Measurements from ENCODE around the gene KIRREL3. TPM values are rescaled to one million over a fixed set of nuclear protein-coding genes. Genes with fewer than 3 reads are reported as not detected.

The KIRREL3 gene
- total and polyA plus RNA-seq, 2 of the 8 experiments (the other 6 are each of a cell fraction or from before 2014, with no cell fraction given) = 0.29 to 0.32 TPM

- Histone ChIP-seq H4K8ac (ENCODE audit: extremely low read depth, insufficient read depth, low read length) (no peak overlapping the region), H3K23me2 (ENCODE audit: low read depth, low read length) (no peaks in the 10 kb centered on the region), H3K4me3 (ENCODE audit: extremely low read depth in 1 of 4, insufficient read depth in 2 of 4, low read depth in 3 of 4, low read length in 4 of 4) (no peak overlapping the region), H2BK5ac (ENCODE audit: low read depth, low read length) (no peak overlapping the region), H2AK5ac (ENCODE audit: low read depth, low read length) (no peak overlapping the region), H2BK120ac (replicated peaks; ENCODE audit: low read depth, low read length) (no peak overlapping the region), H3K56ac (replicated peaks; ENCODE audit: insufficient read length, low read depth, low read length) (no peak overlapping the region), H2BK20ac (ENCODE audit: low read length) (no peak overlapping the region), H3K9me3 (ENCODE audit: insufficient read depth in 2 of 2, low read depth in 1 of 2, low read length in 1 of 2) (no peaks in the 10 kb centered on the region), H4K91ac (replicated peaks; ENCODE audit: insufficient read length, low read length) (no peak overlapping the region), H3K27ac (ENCODE audit: low read depth, low read length) (no peak overlapping the region), H3K4me1 (replicated peaks in 1 of 4; ENCODE audit: control insufficient read depth in 3 of 4, insufficient read depth in 4 of 4, low read length in 3 of 4) (no peaks in the 10 kb centered on the region), H3K36me3 (ENCODE audit: control insufficient read depth in 2 of 4, insufficient read depth in 4 of 4, low read length in 3 of 4) (no peaks in the 10 kb centered on the region), H3K79me2 (ENCODE audit: control insufficient read depth in 1 of 2, insufficient read depth in 2 of 2, low read length in 2 of 2) (no peaks in the 10 kb centered on the region), H2AFZ (ENCODE audit: low read length) (no peak overlapping the region), H3K9ac (replicated peaks in 1 of 4; ENCODE audit: extremely low read depth in 1 of 4, low read depth in 3 of 4, low read length in 3 of 4) (no peak overlapping the region), H3K4me2 (ENCODE audit: insufficient read depth in 1 of 2, low read depth in 2 of 2, low read length in 2 of 2) (no peak overlapping the region), H2BK15ac (ENCODE audit: low read length) (no peak overlapping the region), H3K79me1 (ENCODE audit: low read depth, low read length) (no peaks in the 10 kb centered on the region), H3K4ac (replicated peaks; ENCODE audit: insufficient read length, low read depth, low read length) (no peak overlapping the region), H4K5ac (ENCODE audit: insufficient read length, low read depth, low read length) (no peak overlapping the region), H3K27me3 (replicated peaks in 1 of 4; ENCODE audit: control insufficient read depth in 3 of 4, extremely low read depth in 1 of 4, insufficient read depth in 3 of 4, low read length in 3 of 4) (no peaks in the 10 kb centered on the region), H2BK12ac (ENCODE audit: low read depth, low read length) (no peak overlapping the region), H3K18ac (ENCODE audit: extremely low read depth, low read length) (no peak overlapping the region), H4K20me1 (replicated peaks in 1 of 2; ENCODE audit: control insufficient read depth in 1 of 2, insufficient read depth in 2 of 2, low read length in 2 of 2) (no peaks in the 10 kb centered on the region), H3K14ac (ENCODE audit: insufficient read length) (no peak overlapping the region), H3K23ac (ENCODE audit: insufficient read length) (no peak overlapping the region)
- no peak for FAIRE-seq
- CTCF ChIA-PET (ENCODE audit: partially characterized antibody) = no interaction called here
- DNase-seq (ENCODE audit: low read depth in 1 of 2, low spot score in 2 of 2) = no peak
- POLR2A ChIA-PET (ENCODE audit: partially characterized antibody) = no interaction called here
- 87% methylated on average over 3 of the region's 3 CpGs; no CpG with 5 or more reads in 1 of the 2 experiments for WGBS, 2 experiments (ENCODE audit: extremely low coverage in 1 of 2, insufficient coverage in 1 of 2, insufficient read length in 1 of 2, insufficient replicate concordance in 2 of 2, low coverage in 1 of 2, low lambda C conversion rate in 2 of 2, missing lambda C conversion rate in 1 of 2)
- TF ChIP-seq EGR1 (IDR thresholded peaks at IDR 0.05; ENCODE audit: borderline replicate concordance, low read depth, low read length) (no peak), ZNF274 (IDR thresholded peaks at IDR 0.05; ENCODE audit: borderline replicate concordance, extremely low read depth, low read length) (no peak), SRF (IDR thresholded peaks at IDR 0.05; ENCODE audit: low read depth, low read length) (no peak), CHD2 (IDR thresholded peaks at IDR 0.05; ENCODE audit: low read length) (no peak), KDM1A (IDR thresholded peaks at IDR 0.05; ENCODE audit: borderline replicate concordance, low read length) (no peak), RXRA (IDR thresholded peaks at IDR 0.05; ENCODE audit: insufficient read depth, low read depth, low read length) (no peak), TBP (IDR thresholded peaks at IDR 0.05; ENCODE audit: low read depth, low read length) (no peak), RBBP5 (IDR thresholded peaks at IDR 0.05; ENCODE audit: borderline replicate concordance, low read depth, low read length) (no peak), HDAC6 (IDR thresholded peaks at IDR 0.05; ENCODE audit: low read depth, low read length) (no peak), EP300 (IDR thresholded peaks at IDR 0.05; ENCODE audit: borderline replicate concordance in 1 of 2, low read depth in 2 of 2, low read length in 2 of 2) (no peak), CBX8 (IDR thresholded peaks at IDR 0.05; ENCODE audit: borderline replicate concordance, low read depth, low read length) (no peak), EZH2 (IDR thresholded peaks at IDR 0.05; ENCODE audit: low read depth, low read length, severe bottlenecking) (no peak), SUZ12 (IDR thresholded peaks at IDR 0.05; ENCODE audit: low read length) (no peak), KDM4A (IDR thresholded peaks at IDR 0.05; ENCODE audit: low read depth, low read length, severe bottlenecking) (no peak), TAF7 (optimal IDR thresholded peaks at IDR 0.05; ENCODE audit: borderline replicate concordance, low read depth, low read length) (no peak)
Measured at GRCh38 chr11:126951465-126951864, 49.1 kb downstream of the KIRREL3 start.

All from H1 (cell line).